SK-N-SH (cell line): ENCODE measurements around the gene SWAP70. TPM values are rescaled to one million over a fixed set of nuclear protein-coding genes. Genes with fewer than 3 reads are reported as not detected.

Source experiments
- CTCF ChIA-PET: fragments of 300-600, 350-600 bp; formaldehyde crosslinking; extraction: SDS; loops from one replicate; lab custom pipeline; 2021; lab: Yijun Ruan, JAX
- POLR2A ChIA-PET: fragments of 350-600 bp; sonication (Branson Sonifier 250); formaldehyde crosslinking; extraction: SDS; loops from one replicate; lab custom pipeline; 2020; ENCODE audit warnings: antibody characterized with exemption, inconsistent platforms; lab: Yijun Ruan, JAX
- DNase-seq: peaks from one replicate; pipeline ENCODE4 v3.0.0; 2012
- H2AFZ ChIP-seq: fragments of 200-600 bp; sonication (generic); 2 replicates; pipeline ENCODE4 v1.8.1; 2016; ENCODE audit warnings: antibody characterized with exemption, mild to moderate bottlenecking, low read depth
- H3F3A ChIP-seq: fragments of 200-600 bp; sonication (generic); replicated peaks from 2 replicates; pipeline ENCODE3; 2016; ENCODE audit warnings: antibody characterized with exemption, mild to moderate bottlenecking; ENCODE audit not compliant: insufficient read depth
- H3K27ac ChIP-seq, 2 experiments: fragments of 200-500 bp in 1 of 2; fragments of 200-600 bp in 1 of 2; sonication (Bioruptor generic) in 1 of 2; sonication (generic), shearing (Covaris generic) in 1 of 2; 2 replicates each; pipeline versions ENCODE4 v1.5.1 to v1.6.1; 2014 to 2016; ENCODE audit warnings: low read depth in 2 of 2, inconsistent platforms in 1 of 2, low read length in 1 of 2, mild to moderate bottlenecking in 1 of 2, mixed read lengths in 1 of 2
- H3K27me3 ChIP-seq: fragments of 200-600 bp; sonication (generic), shearing (Covaris generic); 2 replicates; pipeline ENCODE4 v1.6.1; 2016; ENCODE audit warnings: mixed run types; ENCODE audit not compliant: insufficient read depth
- H3K36me3 ChIP-seq, 2 experiments: fragments of 200-500 bp in 1 of 2; fragments of 200-600 bp in 1 of 2; sonication (Bioruptor generic) in 1 of 2; sonication (generic) in 1 of 2; replicated peaks in 1 of 2; 2 replicates each; pipeline versions ENCODE3 to v1.5.1; 2014 to 2016; ENCODE audit warnings: low read length in 1 of 2, mild to moderate bottlenecking in 1 of 2; ENCODE audit not compliant: insufficient read depth in 2 of 2, control insufficient read depth in 1 of 2
- H3K4me1 ChIP-seq, 2 experiments: fragments of 200-500 bp in 1 of 2; fragments of 200-600 bp in 1 of 2; sonication (Bioruptor generic) in 1 of 2; sonication (generic), shearing (Covaris generic) in 1 of 2; 2 replicates each; pipeline versions ENCODE4 v1.5.1 to v1.6.1; 2014 to 2016; ENCODE audit warnings: low read depth in 1 of 2, low read length in 1 of 2, mixed run types in 1 of 2; ENCODE audit not compliant: insufficient read depth in 2 of 2, control insufficient read depth in 1 of 2
- H3K4me2 ChIP-seq: fragments of 200-600 bp; sonication (generic), shearing (Covaris generic); 2 replicates; pipeline ENCODE4 v1.6.1; 2017; ENCODE audit warnings: mixed run types
- H3K4me3 ChIP-seq, 2 experiments: fragments of 200-500 bp in 1 of 2; fragments of 200-600 bp in 1 of 2; sonication (Bioruptor generic) in 1 of 2; sonication (generic), shearing (Covaris generic) in 1 of 2; 2 replicates each; pipeline versions ENCODE4 v1.5.1 to v1.8.1; 2014 to 2016; ENCODE audit warnings: low read depth in 2 of 2, inconsistent platforms in 1 of 2, low read length in 1 of 2, mild to moderate bottlenecking in 1 of 2, mixed read lengths in 1 of 2, moderate library complexity in 1 of 2
- H3K79me2 ChIP-seq: fragments of 200-600 bp; sonication (generic); 2 replicates; pipeline ENCODE4 v1.8.1; 2017; ENCODE audit warnings: mild to moderate bottlenecking; ENCODE audit not compliant: insufficient read depth
- H3K9ac ChIP-seq: fragments of 200-600 bp; sonication (generic); 2 replicates; pipeline ENCODE4 v1.6.1; 2017; ENCODE audit warnings: mixed run types
- H3K9me2 ChIP-seq: fragments of 200-600 bp; sonication (generic); 2 replicates; pipeline ENCODE4 v1.6.1; 2017; ENCODE audit warnings: mixed run types
- H3K9me3 ChIP-seq: fragments of 200-600 bp; sonication (generic); 2 replicates; pipeline ENCODE4 v1.6.1; 2017; ENCODE audit warnings: mixed run types, mild to moderate bottlenecking, moderate library complexity
- H4K20me1 ChIP-seq: fragments of 200-600 bp; sonication (generic); 2 replicates; pipeline ENCODE4 v1.6.1; 2017; ENCODE audit warnings: mild to moderate bottlenecking, mixed run types; ENCODE audit not compliant: insufficient read depth
- FOSL2 ChIP-seq: IDR thresholded peaks from 2 replicates; pipeline ENCODE4 v1.4.0; 2012; ENCODE audit warnings: low read depth, mild to moderate bottlenecking, moderate library complexity, borderline replicate concordance
- FOXJ3 ChIP-seq: sonication (generic); formaldehyde crosslinking; IDR thresholded peaks from 2 replicates; pipeline ENCODE4 v1.5.1; 2020; ENCODE audit warnings: mild to moderate bottlenecking, missing genetic modification reagents
- GATA2 ChIP-seq: sonication (generic); formaldehyde crosslinking; IDR thresholded peaks from 2 replicates; pipeline ENCODE4 v1.5.0; 2020; ENCODE audit warnings: mild to moderate bottlenecking, missing genetic modification reagents
- MXI1 ChIP-seq: IDR thresholded peaks from 2 replicates; pipeline ENCODE4 v1.6.1; 2012; ENCODE audit warnings: mild to moderate bottlenecking, low read depth, low read length, improper control_type of control experiment
- RCOR1 ChIP-seq: fragments of 150-350 bp; IDR thresholded peaks from 2 replicates; pipeline ENCODE4 v1.6.1; 2017; ENCODE audit warnings: antibody characterized with exemption, low read length
- RFX5 ChIP-seq: IDR thresholded peaks from 2 replicates; pipeline ENCODE4 v1.6.1; 2012; ENCODE audit warnings: mild to moderate bottlenecking, improper control_type of control experiment, low read length
- TAF1 ChIP-seq: IDR thresholded peaks from 2 replicates; pipeline ENCODE4 v1.6.1; 2012; ENCODE audit warnings: low read depth, mild to moderate bottlenecking, low read length, moderate library complexity, borderline replicate concordance
- USF2 ChIP-seq: fragments of 150-350 bp; IDR thresholded peaks from 2 replicates; pipeline ENCODE4 v1.6.1; 2017; ENCODE audit warnings: antibody characterized with exemption, low read length, low read depth, borderline replicate concordance
- YY1 ChIP-seq: IDR thresholded peaks from 2 replicates; pipeline ENCODE4 v1.4.0; 2012; ENCODE audit warnings: low read depth, mild to moderate bottlenecking
- WGBS: methylation state at CpG from one replicate; pipeline ENCODE4 v1.1.6; 2017; ENCODE audit warnings: low lambda C conversion rate; 5-methylcytosine and 5-hydroxymethylcytosine counted together
- polyA plus RNA-seq, 3 experiments: library from polyadenylated mRNA; depleted of rRNA; stranded (reverse); fragments of >200 nt; gene quantifications; 2 replicates each; pipeline ENCODE4 v1.2.3, GENCODE V29; 2012
- TF ChIP-seq, protein P1 (sequence below): IDR thresholded peaks from 2 replicates; pipeline ENCODE4 v1.4.0; 2012; ENCODE audit warnings: low read depth, borderline replicate concordance
- TF ChIP-seq, protein P2 (sequence below): IDR thresholded peaks from 2 replicates; pipeline ENCODE4; 2012
- TF ChIP-seq, protein P3 (sequence below): IDR thresholded peaks from 2 replicates; pipeline ENCODE4 v1.4.0; 2012; ENCODE audit warnings: low read depth

The SWAP70 gene
- polyA plus RNA-seq, 1 of the 3 experiments (the other 2 are of a cell fraction) = 10.6 TPM

DNA sequence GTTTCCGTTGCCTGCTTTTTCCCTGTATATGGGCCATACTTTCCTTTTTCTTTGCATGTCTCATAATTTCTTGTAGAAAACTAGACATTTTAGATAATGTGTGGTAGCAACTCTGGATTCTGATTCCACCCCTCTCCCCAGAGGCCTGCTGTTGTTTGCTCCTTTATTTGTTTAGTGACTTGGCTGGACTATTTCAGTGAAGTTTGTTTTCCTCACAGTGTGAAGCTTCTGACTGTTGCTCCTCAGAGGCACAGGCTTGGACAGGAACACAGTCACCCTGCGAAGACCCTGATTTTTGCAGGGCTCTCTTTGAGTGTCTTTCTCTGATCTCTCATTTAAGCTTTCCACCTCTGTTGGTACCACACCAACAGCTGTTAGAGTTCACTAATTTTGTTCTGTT is 72.5 kb downstream of the SWAP70 start:
- no peak overlapping the region for H3K4me3 ChIP-seq
- TF ChIP-seq, protein P1, sequence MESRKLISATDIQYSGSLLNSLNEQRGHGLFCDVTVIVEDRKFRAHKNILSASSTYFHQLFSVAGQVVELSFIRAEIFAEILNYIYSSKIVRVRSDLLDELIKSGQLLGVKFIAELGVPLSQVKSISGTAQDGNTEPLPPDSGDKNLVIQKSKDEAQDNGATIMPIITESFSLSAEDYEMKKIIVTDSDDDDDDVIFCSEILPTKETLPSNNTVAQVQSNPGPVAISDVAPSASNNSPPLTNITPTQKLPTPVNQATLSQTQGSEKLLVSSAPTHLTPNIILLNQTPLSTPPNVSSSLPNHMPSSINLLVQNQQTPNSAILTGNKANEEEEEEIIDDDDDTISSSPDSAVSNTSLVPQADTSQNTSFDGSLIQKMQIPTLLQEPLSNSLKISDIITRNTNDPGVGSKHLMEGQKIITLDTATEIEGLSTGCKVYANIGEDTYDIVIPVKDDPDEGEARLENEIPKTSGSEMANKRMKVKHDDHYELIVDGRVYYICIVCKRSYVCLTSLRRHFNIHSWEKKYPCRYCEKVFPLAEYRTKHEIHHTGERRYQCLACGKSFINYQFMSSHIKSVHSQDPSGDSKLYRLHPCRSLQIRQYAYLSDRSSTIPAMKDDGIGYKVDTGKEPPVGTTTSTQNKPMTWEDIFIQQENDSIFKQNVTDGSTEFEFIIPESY = no peak
- TF ChIP-seq YY1 (no peak), USF2 (no peak), GATA2 (no peak), FOSL2 (no peak), FOXJ3 (CRISPR knock-in tag) (no peak), RCOR1 (no peak), MXI1 (no peak), RFX5 (no peak)
- TF ChIP-seq, protein P2, sequence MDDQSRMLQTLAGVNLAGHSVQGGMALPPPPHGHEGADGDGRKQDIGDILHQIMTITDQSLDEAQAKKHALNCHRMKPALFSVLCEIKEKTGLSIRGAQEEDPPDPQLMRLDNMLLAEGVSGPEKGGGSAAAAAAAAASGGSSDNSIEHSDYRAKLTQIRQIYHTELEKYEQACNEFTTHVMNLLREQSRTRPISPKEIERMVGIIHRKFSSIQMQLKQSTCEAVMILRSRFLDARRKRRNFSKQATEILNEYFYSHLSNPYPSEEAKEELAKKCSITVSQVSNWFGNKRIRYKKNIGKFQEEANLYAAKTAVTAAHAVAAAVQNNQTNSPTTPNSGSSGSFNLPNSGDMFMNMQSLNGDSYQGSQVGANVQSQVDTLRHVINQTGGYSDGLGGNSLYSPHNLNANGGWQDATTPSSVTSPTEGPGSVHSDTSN = no peak
- TF ChIP-seq, protein P3, sequence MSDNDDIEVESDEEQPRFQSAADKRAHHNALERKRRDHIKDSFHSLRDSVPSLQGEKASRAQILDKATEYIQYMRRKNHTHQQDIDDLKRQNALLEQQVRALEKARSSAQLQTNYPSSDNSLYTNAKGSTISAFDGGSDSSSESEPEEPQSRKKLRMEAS = no peak
- H3F3A ChIP-seq = no peaks in the 10 kb centered on the region
- ChIA-PET CTCF (interaction anchor here (1.3 to 2.9 kb wide), 3 partner anchors 12 to 21 kb away, joined by 3 to 15 read pairs (median 5); no protein-coding TSS in a partner anchor), POLR2A (no interaction called here)
- H2AFZ ChIP-seq = no peak overlapping the region
- H3K27me3 ChIP-seq = no peaks in the 10 kb centered on the region
- WGBS = 93% methylated on average over 2 of the region's 2 CpGs
- peaks cover 37 to 73% of the 10 kb centered on the region in 2 experiments for H3K36me3 ChIP-seq
- no peak overlapping the region for H3K4me2 ChIP-seq
- no peaks in the 10 kb centered on the region for H3K4me1 ChIP-seq
- H3K9me2 ChIP-seq = no peaks in the 10 kb centered on the region
- H3K27ac ChIP-seq = no peak overlapping the region
- no peaks in the 10 kb centered on the region; the same call in 1 of the 2 replicates for H3K79me2 ChIP-seq
- H3K9ac ChIP-seq = no peak overlapping the region
- no peak for DNase-seq
- H4K20me1 ChIP-seq = no peaks in the 10 kb centered on the region
- no peaks in the 10 kb centered on the region for H3K9me3 ChIP-seq

GRCh38 chr11:9738116-9738515 is 74.2 kb downstream of the SWAP70 start:
- Histone ChIP-seq H3F3A (no peaks in the 10 kb centered on the region), H3K4me2 (no peak overlapping the region), H3K27me3 (no peaks in the 10 kb centered on the region), H3K4me3 (no peak overlapping the region), H2AFZ (no peak overlapping the region), H4K20me1 (no peaks in the 10 kb centered on the region), H3K9me3 (no peaks in the 10 kb centered on the region), H3K36me3 (peaks cover 35 to 75% of the 10 kb centered on the region in 2 experiments)
- WGBS = 79% methylated on average over 3 of the region's 3 CpGs
- no peak for TF ChIP-seq TAF1
- TF ChIP-seq, protein P1 = no peak
- TF ChIP-seq, all 33 proteins: peak for 0
- H3K4me1 ChIP-seq = no peaks in the 10 kb centered on the region
- CTCF ChIA-PET = interaction anchor here (1.0 to 2.9 kb wide), 4 partner anchors 11 to 570 kb away, joined by 3 to 15 read pairs (median 4); no protein-coding TSS in a partner anchor
- no peak overlapping the region for H3K9ac ChIP-seq
- DNase-seq = no peak
- POLR2A ChIA-PET = no interaction called here
- H3K27ac ChIP-seq = no peak overlapping the region
- no peaks in the 10 kb centered on the region for H3K9me2 ChIP-seq
- no peaks in the 10 kb centered on the region; the same call in 1 of the 2 replicates for H3K79me2 ChIP-seq
